Gastrocnemius medialis (tissue), 4 donors: Measurements from ENCODE around the gene EMC8. TPM values are rescaled to one million over a fixed set of nuclear protein-coding genes. Genes with fewer than 3 reads are reported as not detected.

Experiments
- ATAC-seq, 2 donors: fragments of 150-250 bp; one replicate each; pipeline ENCODE4 v1.9.1; 2016
- DNase-seq, 2 donors: peaks; one replicate each; pipeline ENCODE4 v3.0.0-alpha.2; 2019
- H3K27ac ChIP-seq, 4 donors: fragments of 200-600 bp; sonication (generic); 1 replicate in 1 of 4; 2 replicates in 3 of 4; pipeline ENCODE4 v1.5.1; 2016 to 2018; ENCODE audit warnings: mild to moderate bottlenecking in 2 of 4, moderate library complexity in 1 of 4
- H3K27me3 ChIP-seq, 3 donors: fragments of 200-600 bp; sonication (generic) in 2 of 3; 1 replicate in 1 of 3; 2 replicates in 2 of 3; pipeline versions ENCODE4 v1.5.1 to v1.6.0; 2016 to 2019; ENCODE audit warnings: mild to moderate bottlenecking in 1 of 3, moderate library complexity in 1 of 3
- H3K36me3 ChIP-seq, 2 donors: fragments of 200-600 bp; sonication (generic) in 1 of 2; one replicate each; pipeline ENCODE4 v1.5.1; 2017 to 2018
- H3K4me1 ChIP-seq, 2 donors: fragments of 200-600 bp; sonication (generic) in 1 of 2; one replicate each; pipeline ENCODE4 v1.5.1; 2016 to 2017; ENCODE audit warnings: mild to moderate bottlenecking in 2 of 2
- H3K4me3 ChIP-seq, 4 donors: fragments of 200-600 bp; sonication (generic) in 3 of 4; 1 replicate in 1 of 4; 2 replicates in 3 of 4; pipeline ENCODE4 v1.5.1; 2016 to 2019; ENCODE audit warnings: mild to moderate bottlenecking in 2 of 4
- H3K9me3 ChIP-seq, 3 donors: fragments of 200-600 bp; sonication (generic) in 2 of 3; 1 replicate in 1 of 3; 2 replicates in 2 of 3; pipeline ENCODE4 v1.5.1; 2016 to 2019
- POLR2A ChIP-seq, 2 donors: fragments of 450-650 bp; IDR thresholded peaks; one replicate each; pipeline ENCODE4 v1.6.1; 2017; ENCODE audit warnings: antibody characterized with exemption in 2 of 2, mild to moderate bottlenecking in 2 of 2, moderate library complexity in 2 of 2
- in situ Hi-C, 4 donors: fragments of 200-750 bp; cut with MboI; loops; one replicate each; pipeline versions ENCODE4 v1.15.0 to v1.8.0; 2017; ENCODE audit warnings: low sequenced_read_pairs in 4 of 4
- intact Hi-C: fragments of 100-400 bp; cut with DNase I; formaldehyde crosslinking; loops from one replicate; pipeline ENCODE4 v1.15.1; 2023; ENCODE audit warnings: low total_unique reads
- total RNA-seq, 4 donors: library from RNA; depleted of rRNA; stranded (reverse); fragments of >200 nt; gene quantifications; one replicate each; pipeline versions ENCODE4 v1.1.0 to v1.2.3, GENCODE V29; 2016
- TF ChIP-seq, protein P1 (sequence below), 5 experiments: fragments of 450-650 bp in 3 of 5; fragments of 200-600 bp in 2 of 5; sonication (generic) in 2 of 5; IDR thresholded peaks in 4 of 5; conservative IDR thresholded peaks in 1 of 5; 1 replicate in 4 of 5; 2 replicates in 1 of 5; pipeline ENCODE4 v1.5.1; 2016 to 2019; ENCODE audit warnings: antibody characterized with exemption in 5 of 5, mild to moderate bottlenecking in 3 of 5, moderate library complexity in 3 of 5

The EMC8 gene
- total RNA-seq, result 10 to 100 TPM; 29.6 to 39.8 (median 36.4) TPM

DNA sequence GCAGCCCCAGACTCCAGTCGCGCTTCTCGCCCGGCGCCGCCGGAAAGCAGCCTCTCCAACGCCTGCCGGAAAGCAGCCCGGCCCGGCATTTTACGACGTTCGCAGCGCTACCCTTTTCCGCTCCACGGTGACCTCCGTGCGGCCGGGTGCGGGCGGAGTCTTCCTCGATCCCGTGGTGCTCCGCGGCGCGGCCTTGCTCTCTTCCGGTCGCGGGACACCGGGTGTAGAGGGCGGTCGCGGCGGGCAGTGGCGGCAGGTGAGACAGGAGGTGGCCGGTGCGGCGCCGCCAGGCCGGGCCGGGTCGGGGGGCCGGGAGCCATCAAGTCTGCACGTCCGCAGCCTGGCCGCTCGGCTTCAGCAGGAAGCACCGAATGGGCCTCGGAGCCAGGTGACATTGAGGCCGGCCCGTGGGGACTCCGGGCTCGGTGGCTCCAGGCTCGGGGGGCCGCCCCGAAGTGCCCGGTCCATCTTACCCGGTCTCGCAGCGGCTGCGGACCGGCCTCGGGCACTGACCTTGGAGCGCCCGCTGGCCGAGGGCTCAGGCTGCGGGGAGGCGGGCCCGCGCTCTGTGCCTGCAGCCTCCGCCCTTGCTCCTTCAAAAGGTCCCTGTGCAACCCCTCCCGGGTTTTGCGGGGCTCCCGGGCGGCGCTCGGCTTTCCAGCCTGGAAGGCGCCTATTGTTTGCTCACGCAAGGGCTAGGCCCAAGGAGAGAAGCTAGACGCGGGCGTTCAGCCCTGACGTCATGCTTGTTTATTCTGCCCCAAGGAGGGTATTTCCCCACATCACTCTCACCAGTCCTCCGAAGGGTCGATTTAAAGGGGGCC is at the start of gene EMC8, which contains the start of gene COX4I1:
Gene EMC8 (minus strand): TSS at position 48 of the 824 bp plus-strand sequence. CDS start 249 bp downstream, outside the sequence.
Gene COX4I1 (plus strand): TSS at position 199 of the 824 bp plus-strand sequence. CDS start 1,511 bp downstream, outside the sequence.
- intact Hi-C loops, result loop anchor here (1.0 kb wide), 1 partner anchor 188 kb away; no protein-coding TSS in a partner anchor

DNA sequence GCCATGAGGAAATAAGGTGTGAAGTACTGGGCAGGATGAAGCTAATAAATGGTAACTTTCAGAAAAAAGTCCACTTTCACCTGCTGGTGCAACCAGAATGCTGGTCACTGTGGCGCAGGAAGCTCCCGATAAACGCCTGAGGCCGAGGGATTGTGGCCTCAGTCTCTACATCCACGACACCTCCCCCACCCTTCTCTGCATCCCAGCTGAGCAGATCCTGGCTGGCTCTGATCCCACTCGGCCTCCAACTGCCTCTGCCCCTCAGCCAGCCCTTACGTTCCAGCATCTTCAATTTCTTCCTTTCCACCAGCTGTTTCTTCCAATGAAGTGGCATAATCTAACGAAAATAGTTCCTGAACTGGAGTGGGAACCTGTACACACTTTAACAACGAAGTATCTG is 49.6 kb upstream of the EMC8 start:
- no peaks in the 10 kb centered on the region for H3K4me1 ChIP-seq
- in situ Hi-C loops, result loop anchor here in 1 of 4 donors (25.0 kb wide), 1 partner anchor 663 kb away; the partner anchor contains the start of gene FOXF1
- H3K27me3 ChIP-seq, result peaks cover 0 to 8% (median 4%) of the 10 kb centered on the region in 3 donors
- H3K27ac ChIP-seq, result no peak overlapping the region
- no peak overlapping the region for H3K4me3 ChIP-seq
- no peaks in the 10 kb centered on the region for H3K36me3 ChIP-seq
- intact Hi-C loops, result no loop called here
- DNase-seq, result no peak
- H3K9me3 ChIP-seq, result no peaks in the 10 kb centered on the region
- no peak for ATAC-seq
- TF ChIP-seq, protein P1, sequence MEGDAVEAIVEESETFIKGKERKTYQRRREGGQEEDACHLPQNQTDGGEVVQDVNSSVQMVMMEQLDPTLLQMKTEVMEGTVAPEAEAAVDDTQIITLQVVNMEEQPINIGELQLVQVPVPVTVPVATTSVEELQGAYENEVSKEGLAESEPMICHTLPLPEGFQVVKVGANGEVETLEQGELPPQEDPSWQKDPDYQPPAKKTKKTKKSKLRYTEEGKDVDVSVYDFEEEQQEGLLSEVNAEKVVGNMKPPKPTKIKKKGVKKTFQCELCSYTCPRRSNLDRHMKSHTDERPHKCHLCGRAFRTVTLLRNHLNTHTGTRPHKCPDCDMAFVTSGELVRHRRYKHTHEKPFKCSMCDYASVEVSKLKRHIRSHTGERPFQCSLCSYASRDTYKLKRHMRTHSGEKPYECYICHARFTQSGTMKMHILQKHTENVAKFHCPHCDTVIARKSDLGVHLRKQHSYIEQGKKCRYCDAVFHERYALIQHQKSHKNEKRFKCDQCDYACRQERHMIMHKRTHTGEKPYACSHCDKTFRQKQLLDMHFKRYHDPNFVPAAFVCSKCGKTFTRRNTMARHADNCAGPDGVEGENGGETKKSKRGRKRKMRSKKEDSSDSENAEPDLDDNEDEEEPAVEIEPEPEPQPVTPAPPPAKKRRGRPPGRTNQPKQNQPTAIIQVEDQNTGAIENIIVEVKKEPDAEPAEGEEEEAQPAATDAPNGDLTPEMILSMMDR (IDR thresholded peaks at IDR 0.05 in 4 of 5, conservative IDR thresholded peaks at IDR 0.05 in 1 of 5), result no peak
- TF ChIP-seq POLR2A (IDR thresholded peaks at IDR 0.05), result no peak

More for the DNA sequence above, at the start of gene EMC8, which contains the start of gene COX4I1:
- ATAC-seq, result peak; percentile 95
- in situ Hi-C loops, result loop anchor here in 2 of 4 donors (25.0 kb wide), 2 partner anchors 713 to 738 kb away; partner anchors contain the start of gene FOXF1 (in 1 of the 2)
- peaks cover 17 to 26% of the 10 kb centered on the region in 2 donors for H3K4me1 ChIP-seq
- no peaks in the 10 kb centered on the region for H3K27me3 ChIP-seq
- peak within 1 kb of the TSS; percentile 90 to 98 (median 94) for H3K27ac ChIP-seq
- H3K4me3 ChIP-seq, result peak within 1 kb of the TSS; percentile 67 to 97 (median 91)
- TF ChIP-seq POLR2A (IDR thresholded peaks at IDR 0.05), result peak; percentile 98 to 99
- TF ChIP-seq, protein P1 (IDR thresholded peaks at IDR 0.05 in 4 of 5, conservative IDR thresholded peaks at IDR 0.05 in 1 of 5), result peak in 1 of 5 experiments; percentile 5
- no peaks in the 10 kb centered on the region for H3K9me3 ChIP-seq
- H3K36me3 ChIP-seq, result peaks cover 0 to 33% of the 10 kb centered on the region in 2 donors
- peak; percentile 94 for DNase-seq

DNA sequence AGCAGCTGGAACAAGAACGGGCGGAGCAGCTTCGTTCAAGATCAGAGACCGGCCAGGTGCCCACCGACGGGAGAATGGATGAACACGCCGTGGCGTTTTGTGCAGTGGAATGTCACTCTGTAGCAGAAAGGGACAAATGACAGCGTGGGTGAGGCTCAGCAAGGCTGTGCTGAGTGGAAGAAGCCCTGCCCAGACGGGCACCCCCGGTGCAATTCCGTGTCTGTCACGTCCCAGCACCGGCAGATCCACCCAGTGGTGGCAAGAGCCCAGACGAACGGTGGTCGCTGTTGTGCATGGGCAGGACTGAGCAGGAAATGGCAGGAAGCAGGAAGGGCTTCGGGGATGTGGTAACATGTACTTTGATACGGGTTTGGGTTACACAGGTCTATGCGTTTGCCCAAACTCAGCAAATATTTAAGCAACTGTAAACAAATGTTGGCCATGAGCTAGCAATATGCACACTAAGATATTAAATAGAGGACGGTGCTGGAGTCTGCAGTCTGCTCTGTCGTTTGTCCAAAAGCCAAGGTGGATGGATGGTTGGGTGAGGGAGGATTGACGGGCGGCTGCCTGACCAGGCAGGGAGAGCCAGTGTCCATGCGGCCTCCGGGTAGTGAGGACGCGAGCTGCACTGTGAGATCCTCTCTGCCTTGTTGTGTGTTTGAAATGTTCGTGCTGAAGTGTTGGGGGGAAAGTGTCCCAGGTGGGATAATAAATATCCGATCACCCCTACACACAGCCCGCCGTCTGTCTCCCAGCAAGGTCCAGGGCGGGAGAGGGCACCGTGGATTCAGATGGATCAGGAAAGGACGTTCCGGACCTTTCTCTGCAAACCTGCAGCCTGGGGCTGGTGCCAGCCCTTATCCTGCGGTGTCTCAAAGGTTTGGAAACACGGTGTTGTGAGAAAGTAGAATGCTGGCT is 48.6 kb upstream of the EMC8 start:
- DNase-seq, result no peak
- H3K36me3 ChIP-seq, result no peaks in the 10 kb centered on the region
- H3K9me3 ChIP-seq, result no peaks in the 10 kb centered on the region
- no peak for TF ChIP-seq POLR2A (IDR thresholded peaks at IDR 0.05)
- TF ChIP-seq, protein P1 (IDR thresholded peaks at IDR 0.05 in 4 of 5, conservative IDR thresholded peaks at IDR 0.05 in 1 of 5), result no peak
- no peak overlapping the region for H3K4me3 ChIP-seq
- H3K27ac ChIP-seq, result no peak overlapping the region
- H3K27me3 ChIP-seq, result peaks cover 0 to 8% (median 4%) of the 10 kb centered on the region in 3 donors
- H3K4me1 ChIP-seq, result no peaks in the 10 kb centered on the region
- in situ Hi-C loops (loop anchor here in 1 of 4 donors (25.0 kb wide), 1 partner anchor 664 kb away; the partner anchor contains the start of gene FOXF1), intact Hi-C loops (no loop called here)
- no peak for ATAC-seq

DNA sequence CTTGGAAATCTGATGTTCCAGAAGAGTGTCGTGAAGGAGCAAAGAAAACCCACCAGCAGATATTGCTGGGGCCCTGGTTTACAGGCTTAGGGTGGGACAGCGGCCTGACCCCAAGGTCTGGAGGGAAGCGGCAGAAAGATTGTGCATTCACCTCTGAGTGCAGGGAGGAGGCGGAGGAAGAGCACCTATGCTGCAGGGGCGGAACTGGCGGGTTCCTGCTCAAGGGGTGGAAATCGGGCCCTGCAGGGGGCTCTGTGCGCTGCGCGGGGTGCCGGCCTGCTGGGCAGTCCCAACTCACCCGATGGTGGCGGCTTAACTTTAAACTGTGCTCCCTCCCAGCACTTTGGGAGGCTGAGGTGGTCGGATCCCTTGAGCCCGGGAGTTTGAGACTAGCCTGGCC is 47.7 kb upstream of the EMC8 start:
- H3K4me1 ChIP-seq, result no peaks in the 10 kb centered on the region
- H3K36me3 ChIP-seq, result no peaks in the 10 kb centered on the region
- intact Hi-C loops (no loop called here), in situ Hi-C loops (loop anchor here in 1 of 4 donors (25.0 kb wide), 1 partner anchor 665 kb away; the partner anchor contains the start of gene FOXF1)
- H3K4me3 ChIP-seq, result no peak overlapping the region
- TF ChIP-seq POLR2A (IDR thresholded peaks at IDR 0.05), result no peak
- TF ChIP-seq, protein P1 (IDR thresholded peaks at IDR 0.05 in 4 of 5, conservative IDR thresholded peaks at IDR 0.05 in 1 of 5), result no peak
- no peak for ATAC-seq
- no peak overlapping the region for H3K27ac ChIP-seq
- no peak for DNase-seq
- H3K9me3 ChIP-seq, result no peaks in the 10 kb centered on the region
- H3K27me3 ChIP-seq, result peaks cover 0 to 8% (median 7%) of the 10 kb centered on the region in 3 donors
